ENCODE results near the gene GALNTL6. TPM values are rescaled to one million over a fixed set of nuclear protein-coding genes. Genes with fewer than 3 reads are reported as not detected.

The GALNTL6 gene
- total RNA-seq, 1 donor from 2014 or later = not detected

DNA sequence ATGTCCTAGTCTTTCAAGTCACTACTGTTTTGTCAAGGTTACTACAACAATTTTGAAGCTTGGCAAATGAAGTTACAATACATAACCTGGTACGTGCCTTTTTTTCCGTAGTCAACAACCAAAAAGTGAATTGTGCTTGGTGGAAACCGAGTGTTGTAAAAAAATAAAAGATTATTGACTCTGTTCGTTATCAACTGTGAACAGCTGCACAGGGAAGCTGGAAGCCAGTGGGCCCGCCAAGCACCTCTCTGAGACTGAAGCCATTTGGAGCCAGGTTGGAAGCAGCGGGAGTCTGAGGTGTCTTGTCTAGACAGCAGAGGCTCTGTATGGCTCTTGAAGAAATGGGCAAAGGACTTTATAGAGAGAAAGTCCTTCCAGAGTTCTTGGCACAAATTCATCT lies 119.0 kb downstream of the GALNTL6 start:
- no peak for DNase-seq

DNA sequence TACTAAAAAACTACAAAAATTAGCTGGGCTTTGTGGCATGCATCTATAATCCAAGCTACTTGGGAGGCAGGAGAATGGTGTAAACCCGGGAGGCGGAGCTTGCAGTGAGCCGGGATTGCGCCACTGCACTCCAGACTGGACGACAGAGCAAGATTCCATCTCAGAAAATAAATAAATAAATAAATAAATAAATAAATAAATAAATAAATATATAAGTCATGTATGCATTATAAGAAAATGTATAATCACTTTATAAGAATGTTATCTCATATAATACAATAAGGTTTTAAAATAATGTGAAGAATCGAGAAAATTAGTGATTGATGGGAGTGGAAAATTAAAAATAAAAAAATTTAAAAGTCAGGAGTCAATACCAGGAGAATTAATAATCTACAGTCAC lies 127.5 kb downstream of the GALNTL6 start:
- H3K27ac ChIP-seq (replicated peaks) = no peak overlapping the region
- no peaks in the 10 kb centered on the region for H3K4me1 ChIP-seq
- TF ChIP-seq, protein P1, sequence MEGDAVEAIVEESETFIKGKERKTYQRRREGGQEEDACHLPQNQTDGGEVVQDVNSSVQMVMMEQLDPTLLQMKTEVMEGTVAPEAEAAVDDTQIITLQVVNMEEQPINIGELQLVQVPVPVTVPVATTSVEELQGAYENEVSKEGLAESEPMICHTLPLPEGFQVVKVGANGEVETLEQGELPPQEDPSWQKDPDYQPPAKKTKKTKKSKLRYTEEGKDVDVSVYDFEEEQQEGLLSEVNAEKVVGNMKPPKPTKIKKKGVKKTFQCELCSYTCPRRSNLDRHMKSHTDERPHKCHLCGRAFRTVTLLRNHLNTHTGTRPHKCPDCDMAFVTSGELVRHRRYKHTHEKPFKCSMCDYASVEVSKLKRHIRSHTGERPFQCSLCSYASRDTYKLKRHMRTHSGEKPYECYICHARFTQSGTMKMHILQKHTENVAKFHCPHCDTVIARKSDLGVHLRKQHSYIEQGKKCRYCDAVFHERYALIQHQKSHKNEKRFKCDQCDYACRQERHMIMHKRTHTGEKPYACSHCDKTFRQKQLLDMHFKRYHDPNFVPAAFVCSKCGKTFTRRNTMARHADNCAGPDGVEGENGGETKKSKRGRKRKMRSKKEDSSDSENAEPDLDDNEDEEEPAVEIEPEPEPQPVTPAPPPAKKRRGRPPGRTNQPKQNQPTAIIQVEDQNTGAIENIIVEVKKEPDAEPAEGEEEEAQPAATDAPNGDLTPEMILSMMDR (IDR thresholded peaks at IDR 0.05; ENCODE audit: borderline replicate concordance) = no peak
- no peaks in the 10 kb centered on the region for H3K27me3 ChIP-seq (ENCODE audit: low read depth)
- no peaks in the 10 kb centered on the region for H3K9me3 ChIP-seq (replicated peaks)
- DNase-seq = no peak
- H3K4me3 ChIP-seq = no peak overlapping the region
- intact Hi-C loops (cut with micrococcal nuclease) = no loop called here
- no peaks in the 10 kb centered on the region for H3K36me3 ChIP-seq

More for the DNA sequence above, 119.0 kb downstream of the GALNTL6 start:
- no peaks in the 10 kb centered on the region for H3K9me3 ChIP-seq (replicated peaks)
- no peak overlapping the region for H3K4me3 ChIP-seq
- no peaks in the 10 kb centered on the region for H3K4me1 ChIP-seq
- intact Hi-C loops (cut with micrococcal nuclease) = no loop called here
- H3K27ac ChIP-seq (replicated peaks) = no peak overlapping the region
- no peaks in the 10 kb centered on the region for H3K36me3 ChIP-seq
- TF ChIP-seq, protein P1 (IDR thresholded peaks at IDR 0.05; ENCODE audit: borderline replicate concordance) = no peak
- no peaks in the 10 kb centered on the region for H3K27me3 ChIP-seq (ENCODE audit: low read depth)

DNA sequence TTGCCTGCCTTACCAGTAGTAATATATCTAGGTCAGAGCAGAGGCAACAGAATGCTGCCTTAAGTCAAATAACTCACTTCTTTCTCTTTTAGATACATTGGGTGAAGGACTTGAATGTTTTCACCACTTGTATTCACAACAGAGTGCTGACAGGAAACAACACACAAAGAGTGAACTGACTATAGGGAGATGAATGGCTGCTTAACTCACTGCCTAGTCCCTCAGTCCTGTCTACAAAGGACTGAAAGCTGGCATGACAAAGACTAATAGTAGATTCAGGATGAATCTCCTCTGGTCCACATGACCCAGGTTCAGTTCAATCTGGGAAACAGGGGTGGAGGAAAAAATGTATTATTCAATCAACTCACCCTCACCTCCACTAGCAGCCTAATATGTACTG lies 134.2 kb downstream of the GALNTL6 start:
- no peaks in the 10 kb centered on the region for H3K4me1 ChIP-seq
- intact Hi-C loops (cut with micrococcal nuclease) = no loop called here

DNA sequence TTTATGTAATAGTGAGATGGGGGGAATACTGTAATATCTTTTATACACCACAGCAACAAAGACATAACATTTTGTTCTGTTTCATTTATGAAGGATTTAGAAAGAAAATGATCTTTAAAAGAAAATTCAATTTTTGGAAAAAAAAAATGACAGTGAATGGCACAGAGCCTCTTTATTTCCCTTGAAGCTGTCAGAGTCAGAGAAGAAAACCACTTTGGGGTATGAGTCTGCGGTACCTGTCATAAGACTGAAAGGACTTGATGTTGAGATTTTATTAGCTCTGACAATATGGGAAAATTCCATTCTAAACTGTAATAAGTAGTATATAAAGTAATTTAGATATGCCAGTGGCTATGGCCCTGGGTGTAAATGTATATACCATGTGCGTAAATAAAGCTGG lies 134.8 kb downstream of the GALNTL6 start:
- intact Hi-C loops (cut with micrococcal nuclease) = no loop called here
- Histone ChIP-seq H3K27ac (replicated peaks) (no peak overlapping the region), H3K4me1 (no peaks in the 10 kb centered on the region), H3K4me3 (no peak overlapping the region), H3K36me3 (no peaks in the 10 kb centered on the region), H3K27me3 (ENCODE audit: low read depth) (no peaks in the 10 kb centered on the region), H3K9me3 (replicated peaks) (no peaks in the 10 kb centered on the region)
- TF ChIP-seq, protein P1 (IDR thresholded peaks at IDR 0.05; ENCODE audit: borderline replicate concordance) = no peak
- no peak for DNase-seq

More for the DNA sequence above, 134.2 kb downstream of the GALNTL6 start:
- H3K9me3 ChIP-seq (replicated peaks) = no peaks in the 10 kb centered on the region
- H3K27ac ChIP-seq (replicated peaks) = no peak overlapping the region
- H3K4me3 ChIP-seq = no peak overlapping the region
- no peaks in the 10 kb centered on the region for H3K36me3 ChIP-seq
- DNase-seq = no peak
- TF ChIP-seq, protein P1 (IDR thresholded peaks at IDR 0.05; ENCODE audit: borderline replicate concordance) = no peak
- H3K27me3 ChIP-seq (ENCODE audit: low read depth) = no peaks in the 10 kb centered on the region

DNA sequence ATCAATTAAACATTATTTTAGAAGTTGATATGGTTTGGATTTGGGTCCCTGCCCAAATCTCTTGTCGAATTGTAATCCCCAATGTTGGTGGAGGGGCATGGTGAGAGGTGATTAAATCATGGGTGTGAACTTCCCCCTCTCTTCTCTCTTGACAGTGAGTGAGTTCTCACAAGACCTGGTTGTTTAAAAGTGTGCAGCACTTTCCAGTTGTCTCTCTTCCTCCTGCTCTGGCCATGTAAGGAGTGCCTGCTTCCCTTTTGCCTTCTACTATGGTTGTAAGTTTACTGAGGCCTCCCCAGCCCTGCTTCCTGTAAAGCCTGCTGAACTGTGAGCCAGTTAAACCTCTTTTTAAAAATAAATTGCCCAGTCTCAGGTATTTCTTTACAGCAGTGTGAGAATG lies 141.4 kb downstream of the GALNTL6 start:
- no peaks in the 10 kb centered on the region for H3K4me1 ChIP-seq
- TF ChIP-seq, protein P1 (IDR thresholded peaks at IDR 0.05; ENCODE audit: borderline replicate concordance) = no peak
- no peaks in the 10 kb centered on the region for H3K27me3 ChIP-seq (ENCODE audit: low read depth)
- no peak for DNase-seq
- no peaks in the 10 kb centered on the region for H3K9me3 ChIP-seq (replicated peaks)
- no peak overlapping the region for H3K27ac ChIP-seq (replicated peaks)
- intact Hi-C loops (cut with micrococcal nuclease) = no loop called here
- H3K4me3 ChIP-seq = no peak overlapping the region
- no peaks in the 10 kb centered on the region for H3K36me3 ChIP-seq

DNA sequence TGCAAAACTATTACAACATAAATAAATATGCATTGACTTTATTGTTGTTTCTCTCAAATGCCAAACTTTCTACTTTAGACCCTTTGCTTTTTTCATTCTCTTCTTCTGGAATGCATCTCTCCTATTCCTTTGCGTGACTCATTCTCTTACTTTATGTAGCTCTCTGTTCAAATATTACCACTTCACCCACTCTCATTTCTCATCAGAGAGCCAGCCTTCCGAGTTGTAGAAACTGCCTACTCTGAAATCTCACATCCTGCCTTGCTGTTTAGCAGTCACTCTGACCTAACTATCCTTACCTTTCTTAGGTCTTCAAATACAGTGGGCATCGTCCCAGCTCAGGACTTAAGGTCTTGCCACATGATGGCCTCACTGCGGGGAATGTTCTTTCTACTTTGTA lies 143.5 kb downstream of the GALNTL6 start:
- Histone ChIP-seq H3K4me1 (no peaks in the 10 kb centered on the region), H3K27me3 (ENCODE audit: low read depth) (no peaks in the 10 kb centered on the region), H3K9me3 (replicated peaks) (peaks cover 6% of the 10 kb centered on the region), H3K36me3 (no peaks in the 10 kb centered on the region), H3K27ac (replicated peaks) (no peak overlapping the region), H3K4me3 (no peak overlapping the region)
- intact Hi-C loops (cut with micrococcal nuclease) = no loop called here
- no peak for DNase-seq
- TF ChIP-seq, protein P1 (IDR thresholded peaks at IDR 0.05; ENCODE audit: borderline replicate concordance) = no peak

Data from left ventricle myocardium inferior (tissue), 1 donor.